ENCODE data around the gene C10orf120. TPM values are rescaled to one million over a fixed set of nuclear protein-coding genes. Genes with fewer than 3 reads are reported as not detected.

Gene C10orf120
- total and polyA plus RNA-seq, 2 donors (not counting 1 experiment from before 2014, with no cell fraction given), result not detected

DNA sequence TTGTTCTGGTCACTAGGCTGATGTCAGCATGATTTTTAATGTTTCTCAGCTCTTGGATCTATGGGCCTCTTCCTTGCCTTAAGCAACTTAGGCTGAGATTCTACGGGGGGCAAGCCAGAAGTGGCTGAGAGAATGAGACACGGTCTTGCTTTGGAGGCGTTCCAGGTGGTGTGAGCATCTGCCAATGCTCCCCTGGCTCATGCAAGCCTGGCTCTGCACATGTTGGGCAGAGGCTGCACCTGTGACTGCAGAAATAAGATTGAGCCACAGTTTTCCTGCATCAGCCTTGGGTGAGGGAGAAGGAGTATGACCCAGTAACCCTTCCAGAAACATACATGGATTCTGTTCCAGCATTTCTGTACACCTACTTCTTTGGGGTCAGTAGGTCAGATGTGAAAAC lies 41.9 kb downstream of the C10orf120 start:
- no peak for DNase-seq (ENCODE audit: low read depth in 2 of 2)
- Histone ChIP-seq H3K27ac (ENCODE audit: insufficient read depth, low read length) (no peak overlapping the region), H3K9ac (ENCODE audit: insufficient read depth, low read length) (no peak overlapping the region), H3K79me2 (ENCODE audit: control insufficient read depth, insufficient read depth, low read length) (no peaks in the 10 kb centered on the region), H4K20me1 (ENCODE audit: control insufficient read depth, extremely low read depth, insufficient read depth, low read length) (no peaks in the 10 kb centered on the region), H3K36me3 (ENCODE audit: control insufficient read depth, insufficient read depth, low read length) (no peaks in the 10 kb centered on the region), H3K27me3 (ENCODE audit: control insufficient read depth, insufficient read depth, low read length) (no peaks in the 10 kb centered on the region), H3K4me2 (ENCODE audit: extremely low read depth, insufficient read depth, low read length) (no peak overlapping the region), H3K9me3 (ENCODE audit: control insufficient read depth, insufficient read depth, low read depth, low read length) (no peaks in the 10 kb centered on the region), H2AFZ (ENCODE audit: low read length) (no peak overlapping the region), H3K4me3 (replicated peaks in 1 of 4; ENCODE audit: control extremely low read depth in 1 of 4, insufficient read depth in 1 of 4, low read depth in 3 of 4, low read length in 4 of 4) (no peak overlapping the region), H3K4me1 (ENCODE audit: control insufficient read depth, extremely low read depth, insufficient read depth, low read length) (no peaks in the 10 kb centered on the region)
- TF ChIP-seq, protein P1, sequence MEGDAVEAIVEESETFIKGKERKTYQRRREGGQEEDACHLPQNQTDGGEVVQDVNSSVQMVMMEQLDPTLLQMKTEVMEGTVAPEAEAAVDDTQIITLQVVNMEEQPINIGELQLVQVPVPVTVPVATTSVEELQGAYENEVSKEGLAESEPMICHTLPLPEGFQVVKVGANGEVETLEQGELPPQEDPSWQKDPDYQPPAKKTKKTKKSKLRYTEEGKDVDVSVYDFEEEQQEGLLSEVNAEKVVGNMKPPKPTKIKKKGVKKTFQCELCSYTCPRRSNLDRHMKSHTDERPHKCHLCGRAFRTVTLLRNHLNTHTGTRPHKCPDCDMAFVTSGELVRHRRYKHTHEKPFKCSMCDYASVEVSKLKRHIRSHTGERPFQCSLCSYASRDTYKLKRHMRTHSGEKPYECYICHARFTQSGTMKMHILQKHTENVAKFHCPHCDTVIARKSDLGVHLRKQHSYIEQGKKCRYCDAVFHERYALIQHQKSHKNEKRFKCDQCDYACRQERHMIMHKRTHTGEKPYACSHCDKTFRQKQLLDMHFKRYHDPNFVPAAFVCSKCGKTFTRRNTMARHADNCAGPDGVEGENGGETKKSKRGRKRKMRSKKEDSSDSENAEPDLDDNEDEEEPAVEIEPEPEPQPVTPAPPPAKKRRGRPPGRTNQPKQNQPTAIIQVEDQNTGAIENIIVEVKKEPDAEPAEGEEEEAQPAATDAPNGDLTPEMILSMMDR (conservative IDR thresholded peaks at IDR 0.05 in 1 of 2, IDR thresholded peaks at IDR 0.05 in 1 of 2; ENCODE audit: low read depth in 1 of 2, low read length in 2 of 2), result no peak
- no peak for TF ChIP-seq EZH2 (IDR thresholded peaks at IDR 0.05; ENCODE audit: low read length, missing control alignments)

GRCh38 chr10:122657255-122657654 lies 42.4 kb downstream of the C10orf120 start:
- DNase-seq (ENCODE audit: low read depth in 2 of 2), result no peak
- Histone ChIP-seq H3K9ac (ENCODE audit: insufficient read depth, low read length) (no peak overlapping the region), H3K27ac (ENCODE audit: insufficient read depth, low read length) (no peak overlapping the region), H3K27me3 (ENCODE audit: control insufficient read depth, insufficient read depth, low read length) (no peaks in the 10 kb centered on the region), H3K4me3 (replicated peaks in 1 of 4; ENCODE audit: control extremely low read depth in 1 of 4, insufficient read depth in 1 of 4, low read depth in 3 of 4, low read length in 4 of 4) (no peak overlapping the region), H2AFZ (ENCODE audit: low read length) (no peak overlapping the region), H3K9me3 (ENCODE audit: control insufficient read depth, insufficient read depth, low read depth, low read length) (no peaks in the 10 kb centered on the region), H3K36me3 (ENCODE audit: control insufficient read depth, insufficient read depth, low read length) (no peaks in the 10 kb centered on the region), H3K4me1 (ENCODE audit: control insufficient read depth, extremely low read depth, insufficient read depth, low read length) (no peaks in the 10 kb centered on the region), H3K79me2 (ENCODE audit: control insufficient read depth, insufficient read depth, low read length) (no peaks in the 10 kb centered on the region), H3K4me2 (ENCODE audit: extremely low read depth, insufficient read depth, low read length) (no peak overlapping the region), H4K20me1 (ENCODE audit: control insufficient read depth, extremely low read depth, insufficient read depth, low read length) (no peaks in the 10 kb centered on the region)
- TF ChIP-seq, protein P1 (conservative IDR thresholded peaks at IDR 0.05 in 1 of 2, IDR thresholded peaks at IDR 0.05 in 1 of 2; ENCODE audit: low read depth in 1 of 2, low read length in 2 of 2), result no peak
- TF ChIP-seq EZH2 (IDR thresholded peaks at IDR 0.05; ENCODE audit: low read length, missing control alignments), result no peak

GRCh38 chr10:122656741-122657140 lies 42.9 kb downstream of the C10orf120 start:
- H3K79me2 ChIP-seq (ENCODE audit: control insufficient read depth, insufficient read depth, low read length), result no peaks in the 10 kb centered on the region
- H3K27me3 ChIP-seq (ENCODE audit: control insufficient read depth, insufficient read depth, low read length), result no peaks in the 10 kb centered on the region
- TF ChIP-seq, protein P1 (conservative IDR thresholded peaks at IDR 0.05 in 1 of 2, IDR thresholded peaks at IDR 0.05 in 1 of 2; ENCODE audit: low read depth in 1 of 2, low read length in 2 of 2), result no peak
- no peak for TF ChIP-seq EZH2 (IDR thresholded peaks at IDR 0.05; ENCODE audit: low read length, missing control alignments)
- H2AFZ ChIP-seq (ENCODE audit: low read length), result no peak overlapping the region
- H3K27ac ChIP-seq (ENCODE audit: insufficient read depth, low read length), result no peak overlapping the region
- H3K9ac ChIP-seq (ENCODE audit: insufficient read depth, low read length), result no peak overlapping the region
- H3K4me1 ChIP-seq (ENCODE audit: control insufficient read depth, extremely low read depth, insufficient read depth, low read length), result no peaks in the 10 kb centered on the region
- H3K9me3 ChIP-seq (ENCODE audit: control insufficient read depth, insufficient read depth, low read depth, low read length), result no peaks in the 10 kb centered on the region
- no peak overlapping the region for H3K4me3 ChIP-seq (replicated peaks in 1 of 4; ENCODE audit: control extremely low read depth in 1 of 4, insufficient read depth in 1 of 4, low read depth in 3 of 4, low read length in 4 of 4)
- H3K36me3 ChIP-seq (ENCODE audit: control insufficient read depth, insufficient read depth, low read length), result no peaks in the 10 kb centered on the region
- H4K20me1 ChIP-seq (ENCODE audit: control insufficient read depth, extremely low read depth, insufficient read depth, low read length), result no peaks in the 10 kb centered on the region
- H3K4me2 ChIP-seq (ENCODE audit: extremely low read depth, insufficient read depth, low read length), result no peak overlapping the region
- no peak for DNase-seq (ENCODE audit: low read depth in 2 of 2)

Measured in fibroblast of lung (primary cell).